ENCODE measurements around the gene NOTO.

Gene NOTO

GRCh38 chr2:73203055-73203681, 794 bp downstream of the NOTO start:
- Histone ChIP-seq H3K27ac (ENCODE audit: low read depth, low read length) (no peak overlapping the region), H4K91ac (ENCODE audit: low read depth, low read length) (no peak overlapping the region), H2BK120ac (ENCODE audit: insufficient read depth, low read length, poor library complexity) (no peak overlapping the region), H3K4ac (ENCODE audit: low read depth, low read length) (no peak overlapping the region), H3K27me3 (ENCODE audit: insufficient read depth, low read length) (peaks cover 23% of the 10 kb centered on the region), H2BK5ac (ENCODE audit: low read depth, low read length, poor library complexity) (no peak overlapping the region), H2BK12ac (ENCODE audit: low read length) (no peak overlapping the region), H3K79me1 (ENCODE audit: low read length) (no peaks in the 10 kb centered on the region), H3K23ac (ENCODE audit: low read length) (no peak overlapping the region), H3K79me2 (ENCODE audit: control insufficient read depth, insufficient read depth, low read length, poor library complexity) (no peaks in the 10 kb centered on the region), H3K4me1 (ENCODE audit: control insufficient read depth in 1 of 2, insufficient read depth in 2 of 2, low read length in 2 of 2) (peaks cover 6% of the 10 kb centered on the region in 2 experiments), H3K4me2 (ENCODE audit: low read length) (peak overlapping the region; percentile 49), H2AK5ac (ENCODE audit: low read length) (no peak overlapping the region), H2AFZ (ENCODE audit: insufficient read depth, low read length, poor library complexity) (peak overlapping the region; percentile 30), H3K36me3 (ENCODE audit: control insufficient read depth in 1 of 2, insufficient read depth in 2 of 2, low read length in 2 of 2) (no peaks in the 10 kb centered on the region), H3K14ac (ENCODE audit: low read length) (no peak overlapping the region), H3K9ac (ENCODE audit: low read length) (no peak overlapping the region), H3K9me3 (ENCODE audit: insufficient read depth, low read depth, low read length) (peaks cover 4% of the 10 kb centered on the region), H4K8ac (ENCODE audit: low read depth, low read length) (no peak overlapping the region), H4K12ac (ENCODE audit: low read depth, low read length) (peak overlapping the region; percentile 77), H3K4me3 (ENCODE audit: low read depth, low read length) (no peak overlapping the region), H3K18ac (ENCODE audit: low read length) (no peak overlapping the region)
- peak in 1 of 2 donors; percentile 7 for DNase-seq
- no CpG with 5 or more reads among the region's 44 CpGs for WGBS (ENCODE audit: extremely low coverage, insufficient coverage, insufficient read length)

- no peak overlapping the region for H3K4ac ChIP-seq (ENCODE audit: low read depth, low read length)
- H3K4me1 ChIP-seq (ENCODE audit: control insufficient read depth in 1 of 2, insufficient read depth in 2 of 2, low read length in 2 of 2) = peaks cover 6% of the 10 kb centered on the region in 2 experiments
- H4K12ac ChIP-seq (ENCODE audit: low read depth, low read length) = no peak overlapping the region
- no peaks in the 10 kb centered on the region for H3K79me1 ChIP-seq (ENCODE audit: low read length)
- H3K14ac ChIP-seq (ENCODE audit: low read length) = no peak overlapping the region
- no peak overlapping the region for H3K27ac ChIP-seq (ENCODE audit: low read depth, low read length)
- H2BK12ac ChIP-seq (ENCODE audit: low read length) = no peak overlapping the region
- no peak overlapping the region for H3K18ac ChIP-seq (ENCODE audit: low read length)
- H4K8ac ChIP-seq (ENCODE audit: low read depth, low read length) = no peak overlapping the region
- no peak overlapping the region for H2BK5ac ChIP-seq (ENCODE audit: low read depth, low read length, poor library complexity)
- H4K91ac ChIP-seq (ENCODE audit: low read depth, low read length) = no peak overlapping the region
- no peak overlapping the region for H2BK120ac ChIP-seq (ENCODE audit: insufficient read depth, low read length, poor library complexity)
- H3K36me3 ChIP-seq (ENCODE audit: control insufficient read depth in 1 of 2, insufficient read depth in 2 of 2, low read length in 2 of 2) = no peaks in the 10 kb centered on the region
- no peak overlapping the region for H3K9ac ChIP-seq (ENCODE audit: low read length)
- WGBS (ENCODE audit: extremely low coverage, insufficient coverage, insufficient read length) = no CpG with 5 or more reads among the region's 6 CpGs
- no peak overlapping the region for H2AK5ac ChIP-seq (ENCODE audit: low read length)
- H3K4me3 ChIP-seq (ENCODE audit: low read depth, low read length) = no peak overlapping the region
- H3K27me3 ChIP-seq (ENCODE audit: insufficient read depth, low read length) = peaks cover 23% of the 10 kb centered on the region
- peak; percentile 36 to 64 for DNase-seq
- no peak overlapping the region for H3K4me2 ChIP-seq (ENCODE audit: low read length)
- peaks cover 4% of the 10 kb centered on the region for H3K9me3 ChIP-seq (ENCODE audit: insufficient read depth, low read depth, low read length)
- H2AFZ ChIP-seq (ENCODE audit: insufficient read depth, low read length, poor library complexity) = no peak overlapping the region
- no peaks in the 10 kb centered on the region for H3K79me2 ChIP-seq (ENCODE audit: control insufficient read depth, insufficient read depth, low read length, poor library complexity)
- H3K23ac ChIP-seq (ENCODE audit: low read length) = no peak overlapping the region
Observed at GRCh38 chr2:73205611-73206010, 3.2 kb downstream of the NOTO start.

GRCh38 chr2:73208258-73208657, 5.9 kb downstream of the NOTO start:
- Histone ChIP-seq H3K27ac (ENCODE audit: low read depth, low read length) (no peak overlapping the region), H3K4me1 (ENCODE audit: control insufficient read depth in 1 of 2, insufficient read depth in 2 of 2, low read length in 2 of 2) (no peaks in the 10 kb centered on the region), H3K9me3 (ENCODE audit: insufficient read depth, low read depth, low read length) (no peaks in the 10 kb centered on the region), H3K4ac (ENCODE audit: low read depth, low read length) (no peak overlapping the region), H2AFZ (ENCODE audit: insufficient read depth, low read length, poor library complexity) (no peak overlapping the region), H3K4me3 (ENCODE audit: low read depth, low read length) (no peak overlapping the region), H3K27me3 (ENCODE audit: insufficient read depth, low read length) (peaks cover 7% of the 10 kb centered on the region), H4K91ac (ENCODE audit: low read depth, low read length) (no peak overlapping the region), H3K36me3 (ENCODE audit: control insufficient read depth in 1 of 2, insufficient read depth in 2 of 2, low read length in 2 of 2) (no peaks in the 10 kb centered on the region), H4K8ac (ENCODE audit: low read depth, low read length) (no peak overlapping the region), H2BK120ac (ENCODE audit: insufficient read depth, low read length, poor library complexity) (no peak overlapping the region), H3K4me2 (ENCODE audit: low read length) (no peak overlapping the region), H2AK5ac (ENCODE audit: low read length) (no peak overlapping the region), H3K23ac (ENCODE audit: low read length) (no peak overlapping the region), H3K18ac (ENCODE audit: low read length) (no peak overlapping the region), H3K9ac (ENCODE audit: low read length) (no peak overlapping the region), H4K12ac (ENCODE audit: low read depth, low read length) (no peak overlapping the region), H3K79me2 (ENCODE audit: control insufficient read depth, insufficient read depth, low read length, poor library complexity) (no peaks in the 10 kb centered on the region), H2BK12ac (ENCODE audit: low read length) (no peak overlapping the region), H3K79me1 (ENCODE audit: low read length) (no peaks in the 10 kb centered on the region), H3K14ac (ENCODE audit: low read length) (no peak overlapping the region), H2BK5ac (ENCODE audit: low read depth, low read length, poor library complexity) (no peak overlapping the region)
- WGBS (ENCODE audit: extremely low coverage, insufficient coverage, insufficient read length) = no CpG with 5 or more reads among the region's 3 CpGs
- DNase-seq = no peak

- H3K79me1 ChIP-seq (ENCODE audit: low read length) = peaks cover 5% of the 10 kb centered on the region
- H4K91ac ChIP-seq (ENCODE audit: low read depth, low read length) = no peak overlapping the region
- no peak overlapping the region for H3K4me3 ChIP-seq (ENCODE audit: low read depth, low read length)
- H3K14ac ChIP-seq (ENCODE audit: low read length) = no peak overlapping the region
- no peak overlapping the region for H2AFZ ChIP-seq (ENCODE audit: insufficient read depth, low read length, poor library complexity)
- no peak overlapping the region for H3K4me2 ChIP-seq (ENCODE audit: low read length)
- H3K36me3 ChIP-seq (ENCODE audit: control insufficient read depth in 1 of 2, insufficient read depth in 2 of 2, low read length in 2 of 2) = no peaks in the 10 kb centered on the region
- H3K9ac ChIP-seq (ENCODE audit: low read length) = no peak overlapping the region
- H3K9me3 ChIP-seq (ENCODE audit: insufficient read depth, low read depth, low read length) = no peaks in the 10 kb centered on the region
- peaks cover 0 to 5% of the 10 kb centered on the region in 2 experiments for H3K4me1 ChIP-seq (ENCODE audit: control insufficient read depth in 1 of 2, insufficient read depth in 2 of 2, low read length in 2 of 2)
- H4K12ac ChIP-seq (ENCODE audit: low read depth, low read length) = no peak overlapping the region
- H3K23ac ChIP-seq (ENCODE audit: low read length) = no peak overlapping the region
- no peak for DNase-seq
- no peak overlapping the region for H2AK5ac ChIP-seq (ENCODE audit: low read length)
- H3K18ac ChIP-seq (ENCODE audit: low read length) = no peak overlapping the region
- H3K4ac ChIP-seq (ENCODE audit: low read depth, low read length) = no peak overlapping the region
- H4K8ac ChIP-seq (ENCODE audit: low read depth, low read length) = no peak overlapping the region
- H2BK120ac ChIP-seq (ENCODE audit: insufficient read depth, low read length, poor library complexity) = no peak overlapping the region
- H2BK12ac ChIP-seq (ENCODE audit: low read length) = no peak overlapping the region
- H3K27me3 ChIP-seq (ENCODE audit: insufficient read depth, low read length) = no peaks in the 10 kb centered on the region
- H3K79me2 ChIP-seq (ENCODE audit: control insufficient read depth, insufficient read depth, low read length, poor library complexity) = peaks cover 5% of the 10 kb centered on the region
- no peak overlapping the region for H2BK5ac ChIP-seq (ENCODE audit: low read depth, low read length, poor library complexity)
- no CpG with 5 or more reads among the region's 4 CpGs for WGBS (ENCODE audit: extremely low coverage, insufficient coverage, insufficient read length)
- H3K27ac ChIP-seq (ENCODE audit: low read depth, low read length) = no peak overlapping the region
Observed at GRCh38 chr2:73210019-73210418, 7.6 kb downstream of the NOTO start.

Measured in trophoblast cell (in vitro differentiated cells and primary cell).